ENCODE data around the gene FAM163B.

Gene FAM163B

GRCh38 chr9:133650026-133650425 is 40.8 kb upstream of the FAM163B start:
- H3K4me3 ChIP-seq (ENCODE audit: low read depth, low read length): no peak overlapping the region
- no peak for TF ChIP-seq CTCF (IDR thresholded peaks at IDR 0.05; ENCODE audit: insufficient read depth, low read depth, low read length, missing control alignments)

DNA sequence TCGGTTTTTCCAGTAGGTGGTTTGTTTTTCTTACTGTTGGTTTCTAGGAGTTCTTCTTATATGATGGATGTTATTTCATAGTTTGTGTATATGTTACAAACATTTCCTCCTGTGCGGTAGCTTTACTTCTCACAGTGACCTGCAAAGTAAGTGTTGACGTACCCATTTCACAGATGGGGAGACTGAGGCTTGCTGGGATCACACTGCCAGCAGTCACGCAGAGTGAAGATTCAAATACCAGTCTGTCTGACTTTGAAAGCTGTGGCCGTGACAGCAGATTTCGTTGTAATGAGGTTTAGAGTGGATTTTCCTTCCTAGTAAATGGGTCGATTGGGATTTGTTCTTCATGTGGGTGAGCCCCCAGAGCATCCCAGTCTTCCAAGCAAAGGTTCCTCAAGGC is 40.0 kb upstream of the FAM163B start:
- no peak for DNase-seq (ENCODE audit: low read depth)
- no peak for TF ChIP-seq CTCF (IDR thresholded peaks at IDR 0.05; ENCODE audit: insufficient read depth, low read depth, low read length, missing control alignments)
- no peak overlapping the region for H3K4me3 ChIP-seq (ENCODE audit: low read depth, low read length)

More at GRCh38 chr9:133650026-133650425, 40.8 kb upstream of the FAM163B start:
- no peak for DNase-seq (ENCODE audit: low read depth)

GRCh38 chr9:133647765-133648469 is 38.7 kb upstream of the FAM163B start:
- no peak overlapping the region for H3K4me3 ChIP-seq (ENCODE audit: low read depth, low read length)
- TF ChIP-seq CTCF (IDR thresholded peaks at IDR 0.05; ENCODE audit: insufficient read depth, low read depth, low read length, missing control alignments): no peak
- DNase-seq (ENCODE audit: low read depth): no peak

DNA sequence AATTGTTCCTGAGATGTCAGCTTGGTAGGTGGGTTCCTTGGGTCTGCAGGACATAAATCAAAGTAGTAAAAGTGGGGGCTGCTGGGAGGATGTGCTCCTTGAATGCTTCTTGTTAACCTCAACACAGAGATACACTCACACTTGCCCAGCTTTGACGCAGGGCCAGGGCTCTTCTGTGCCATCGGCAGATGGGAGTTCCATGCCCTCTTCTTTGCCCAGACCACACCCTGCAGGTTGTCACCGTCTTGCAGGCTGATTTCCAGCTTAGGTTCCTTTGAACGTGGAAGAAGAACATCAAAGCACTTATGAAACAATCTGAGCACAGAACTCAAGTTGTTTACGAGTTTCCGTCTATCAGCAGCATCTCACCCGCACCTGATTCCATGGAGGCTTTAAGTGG is 38.0 kb upstream of the FAM163B start:
- no peak for TF ChIP-seq CTCF (IDR thresholded peaks at IDR 0.05; ENCODE audit: insufficient read depth, low read depth, low read length, missing control alignments)
- DNase-seq (ENCODE audit: low read depth): no peak

DNA sequence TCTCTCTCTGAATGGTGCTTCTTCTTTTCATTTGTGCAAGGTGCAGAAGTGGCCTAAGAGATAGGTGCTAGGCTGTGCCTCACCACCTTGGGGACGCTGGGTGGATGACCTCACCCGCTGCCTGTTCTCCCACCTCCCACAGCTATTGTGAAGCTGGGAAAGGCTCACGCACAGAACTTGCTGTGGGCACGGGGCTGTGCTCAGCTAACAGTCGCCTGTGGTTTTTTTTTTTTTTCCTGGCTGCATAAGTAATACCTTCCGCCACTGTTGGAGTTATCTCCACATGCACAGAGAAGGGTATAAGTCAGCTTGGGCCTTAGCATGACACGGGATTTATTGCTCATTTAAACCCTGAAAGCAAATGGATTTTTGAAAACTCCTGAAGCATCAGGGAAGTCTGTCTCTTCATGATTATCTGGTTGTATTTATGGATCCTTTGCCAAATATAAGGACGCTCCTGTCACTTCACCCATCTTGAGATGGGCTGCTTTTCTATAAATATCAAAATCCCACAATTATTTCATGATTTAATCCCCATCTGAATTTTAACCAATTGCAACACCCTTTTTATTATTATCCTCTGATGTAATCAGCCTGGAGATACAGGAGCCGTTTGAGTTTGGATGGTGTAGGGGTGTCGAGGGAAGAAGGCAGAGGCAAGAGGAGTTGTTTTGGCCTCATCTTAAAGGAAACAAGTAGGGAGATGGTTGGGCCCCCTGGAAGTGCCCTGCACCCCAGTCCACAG is 36.0 kb upstream of the FAM163B start:
- no peak for TF ChIP-seq CTCF (IDR thresholded peaks at IDR 0.05; ENCODE audit: insufficient read depth, low read depth, low read length, missing control alignments)
- DNase-seq (ENCODE audit: low read depth): no peak
- no peak overlapping the region for H3K4me3 ChIP-seq (ENCODE audit: low read depth, low read length)

More for the DNA sequence above, 38.0 kb upstream of the FAM163B start:
- H3K4me3 ChIP-seq (ENCODE audit: low read depth, low read length): no peak overlapping the region

- TF ChIP-seq CTCF (IDR thresholded peaks at IDR 0.05; ENCODE audit: insufficient read depth, low read depth, low read length, missing control alignments): no peak
- no peak for DNase-seq (ENCODE audit: low read depth)
- no peak overlapping the region for H3K4me3 ChIP-seq (ENCODE audit: low read depth, low read length)
Measured at GRCh38 chr9:133643978-133644760, 35.0 kb upstream of the FAM163B start.
